ENCODE results near the gene RASA3.
"Not testable (repeated sequence)": the region's sequence is repeated elsewhere in the genome, so short reads cannot be mapped to it uniquely, and the experiment has no call there.

DNA sequence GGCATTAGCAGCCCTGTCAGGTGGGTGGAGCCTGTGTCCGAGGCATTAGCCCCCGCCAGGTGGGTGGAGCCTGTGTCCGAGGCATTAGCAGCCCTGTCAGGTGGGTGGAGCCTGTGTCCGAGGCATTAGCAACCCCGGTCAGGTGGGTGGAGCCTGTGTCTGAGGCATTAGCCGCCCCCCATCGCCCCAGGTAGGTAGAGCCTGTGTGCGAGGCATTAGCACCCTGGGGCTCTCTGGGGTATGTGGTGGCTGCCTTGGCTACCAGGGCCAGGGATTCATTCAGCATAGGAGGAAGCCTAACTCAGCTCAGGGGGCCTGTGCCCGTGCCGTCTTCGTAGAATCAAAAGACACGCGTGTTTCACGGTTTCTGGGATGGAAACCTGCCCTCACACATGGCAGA, 112.3 kb downstream of the RASA3 start:
- TF ChIP-seq, protein P1, sequence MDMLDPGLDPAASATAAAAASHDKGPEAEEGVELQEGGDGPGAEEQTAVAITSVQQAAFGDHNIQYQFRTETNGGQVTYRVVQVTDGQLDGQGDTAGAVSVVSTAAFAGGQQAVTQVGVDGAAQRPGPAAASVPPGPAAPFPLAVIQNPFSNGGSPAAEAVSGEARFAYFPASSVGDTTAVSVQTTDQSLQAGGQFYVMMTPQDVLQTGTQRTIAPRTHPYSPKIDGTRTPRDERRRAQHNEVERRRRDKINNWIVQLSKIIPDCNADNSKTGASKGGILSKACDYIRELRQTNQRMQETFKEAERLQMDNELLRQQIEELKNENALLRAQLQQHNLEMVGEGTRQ (CRISPR knock-in tag; IDR thresholded peaks at IDR 0.05), result not testable (repeated sequence)
- not testable (repeated sequence) for TF ChIP-seq FOXK1 (CRISPR knock-in tag; IDR thresholded peaks at IDR 0.05); MXD4 (CRISPR knock-in tag; IDR thresholded peaks at IDR 0.05; ENCODE audit: borderline replicate concordance); ZNF263 (CRISPR knock-in tag; IDR thresholded peaks at IDR 0.05; ENCODE audit: low read depth); ELF4 (CRISPR knock-in tag; IDR thresholded peaks at IDR 0.05; ENCODE audit: low read depth); SP1 (CRISPR knock-in tag; conservative IDR thresholded peaks at IDR 0.05)
- TF ChIP-seq, protein P2, sequence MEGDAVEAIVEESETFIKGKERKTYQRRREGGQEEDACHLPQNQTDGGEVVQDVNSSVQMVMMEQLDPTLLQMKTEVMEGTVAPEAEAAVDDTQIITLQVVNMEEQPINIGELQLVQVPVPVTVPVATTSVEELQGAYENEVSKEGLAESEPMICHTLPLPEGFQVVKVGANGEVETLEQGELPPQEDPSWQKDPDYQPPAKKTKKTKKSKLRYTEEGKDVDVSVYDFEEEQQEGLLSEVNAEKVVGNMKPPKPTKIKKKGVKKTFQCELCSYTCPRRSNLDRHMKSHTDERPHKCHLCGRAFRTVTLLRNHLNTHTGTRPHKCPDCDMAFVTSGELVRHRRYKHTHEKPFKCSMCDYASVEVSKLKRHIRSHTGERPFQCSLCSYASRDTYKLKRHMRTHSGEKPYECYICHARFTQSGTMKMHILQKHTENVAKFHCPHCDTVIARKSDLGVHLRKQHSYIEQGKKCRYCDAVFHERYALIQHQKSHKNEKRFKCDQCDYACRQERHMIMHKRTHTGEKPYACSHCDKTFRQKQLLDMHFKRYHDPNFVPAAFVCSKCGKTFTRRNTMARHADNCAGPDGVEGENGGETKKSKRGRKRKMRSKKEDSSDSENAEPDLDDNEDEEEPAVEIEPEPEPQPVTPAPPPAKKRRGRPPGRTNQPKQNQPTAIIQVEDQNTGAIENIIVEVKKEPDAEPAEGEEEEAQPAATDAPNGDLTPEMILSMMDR (IDR thresholded peaks at IDR 0.05), result not testable (repeated sequence)
- TF ChIP-seq, protein P3, sequence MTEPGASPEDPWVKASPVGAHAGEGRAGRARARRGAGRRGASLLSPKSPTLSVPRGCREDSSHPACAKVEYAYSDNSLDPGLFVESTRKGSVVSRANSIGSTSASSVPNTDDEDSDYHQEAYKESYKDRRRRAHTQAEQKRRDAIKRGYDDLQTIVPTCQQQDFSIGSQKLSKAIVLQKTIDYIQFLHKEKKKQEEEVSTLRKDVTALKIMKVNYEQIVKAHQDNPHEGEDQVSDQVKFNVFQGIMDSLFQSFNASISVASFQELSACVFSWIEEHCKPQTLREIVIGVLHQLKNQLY (CRISPR knock-in tag; IDR thresholded peaks at IDR 0.05), result not testable (repeated sequence)
